Endothelial cell of umbilical vein (primary cell): ENCODE measurements around the gene ANKRD36C. TPM values are rescaled to one million over a fixed set of nuclear protein-coding genes. Genes with fewer than 3 reads are reported as not detected.

Experiments used
- polyA plus RNA-seq, 4 experiments: library from polyadenylated mRNA; depleted of rRNA in 3 of 4; stranded (reverse) in 3 of 4; unstranded in 1 of 4; fragments of >200 nt; gene quantifications; 2 replicates each; pipeline versions ENCODE4 v1.2.1 to v1.2.3, GENCODE V29; 2011 to 2012; ENCODE audit warnings: missing spikeins in 1 of 4
- small RNA-seq: library from RNA; depleted of rRNA; stranded (forward); fragments of <200 nt; gene quantifications from one replicate; pipeline ENCODE3, GENCODE V24; 2012; ENCODE audit warnings: low replicate concordance, low read depth; ENCODE audit not compliant: insufficient read depth, insufficient read length
- total RNA-seq: library from RNA; stranded (reverse); gene quantifications from 2 replicates; pipeline ENCODE4 v1.2.3, GENCODE V29; 2021

The ANKRD36C gene
- total and polyA plus RNA-seq, 2 donors (not counting 3 experiments of a cell fraction or from before 2014, with no cell fraction given), result 4.4 to 108 TPM

Small RNA genes lying within 50 kb of the gene (small RNA-seq; reads per million reads assigned to genes)
- gene RN7SL210P, result not detected

Other genes starting within 250 kb of the ANKRD36C start
- 6.6 and 14.2 TPM in 2 replicates for gene GPAT2, start 43.1 kb upstream of the ANKRD36C start, total RNA-seq
- gene GPAT2, start 43.1 kb upstream of the ANKRD36C start, polyA plus RNA-seq, result 10.3 and 11.1 TPM in 2 replicates
- not detected in 2 replicates for gene ADRA2B, start 124.7 kb upstream of the ANKRD36C start, total RNA-seq
- 0.03 TPM in 1 of 2 replicates, not detected in the other for gene ADRA2B, start 124.7 kb upstream of the ANKRD36C start, polyA plus RNA-seq
- gene ASTL, start 146.7 kb upstream of the ANKRD36C start, total RNA-seq, result not detected in 2 replicates
- not detected in 2 replicates for gene ASTL, start 146.7 kb upstream of the ANKRD36C start, polyA plus RNA-seq
- gene DUSP2, start 153.6 kb upstream of the ANKRD36C start, total RNA-seq, result 0.33 and 0.58 TPM in 2 replicates
- gene DUSP2, start 153.6 kb upstream of the ANKRD36C start, polyA plus RNA-seq, result 0.33 and 0.35 TPM in 2 replicates
- 107 and 132 TPM in 2 replicates for gene STARD7, start 217.0 kb upstream of the ANKRD36C start, total RNA-seq
- 48.5 and 61.2 TPM in 2 replicates for gene STARD7, start 217.0 kb upstream of the ANKRD36C start, polyA plus RNA-seq